ENCODE measurements around the gene KLHL1. TPM values are rescaled to one million over a fixed set of nuclear protein-coding genes. Genes with fewer than 3 reads are reported as not detected.

KLHL1 gene
- total RNA-seq, 1 donor from 2014 or later, result not detected

GRCh38 chr13:69690999-69691398 lies 417.3 kb downstream of the KLHL1 start:
- intact Hi-C loops (cut with micrococcal nuclease), result no loop called here
- no peak for TF ChIP-seq CTCF (IDR thresholded peaks at IDR 0.05; ENCODE audit: borderline replicate concordance)
- H3K27me3 ChIP-seq (ENCODE audit: low read depth), result no peaks in the 10 kb centered on the region

GRCh38 chr13:69683921-69684686 lies 424.1 kb downstream of the KLHL1 start:
- no peak for TF ChIP-seq CTCF (IDR thresholded peaks at IDR 0.05; ENCODE audit: borderline replicate concordance)
- no peak for DNase-seq
- Histone ChIP-seq H3K4me3 (no peak overlapping the region), H3K4me1 (no peaks in the 10 kb centered on the region), H3K36me3 (no peaks in the 10 kb centered on the region), H3K27ac (replicated peaks) (no peak overlapping the region), H3K9me3 (replicated peaks) (peaks cover 11% of the 10 kb centered on the region), H3K27me3 (ENCODE audit: low read depth) (no peaks in the 10 kb centered on the region)
- intact Hi-C loops (cut with micrococcal nuclease), result no loop called here

More at GRCh38 chr13:69690999-69691398, 417.3 kb downstream of the KLHL1 start:
- no peaks in the 10 kb centered on the region for H3K4me1 ChIP-seq
- peaks cover 6% of the 10 kb centered on the region for H3K9me3 ChIP-seq (replicated peaks)
- DNase-seq, result no peak
- no peak overlapping the region for H3K27ac ChIP-seq (replicated peaks)
- H3K4me3 ChIP-seq, result no peak overlapping the region
- no peaks in the 10 kb centered on the region for H3K36me3 ChIP-seq

- no peak for DNase-seq
- Histone ChIP-seq H3K4me3 (no peak overlapping the region), H3K27me3 (ENCODE audit: low read depth) (no peaks in the 10 kb centered on the region), H3K9me3 (replicated peaks) (peaks cover 15% of the 10 kb centered on the region), H3K27ac (replicated peaks) (no peak overlapping the region), H3K36me3 (no peaks in the 10 kb centered on the region), H3K4me1 (no peaks in the 10 kb centered on the region)
- no peak for TF ChIP-seq CTCF (IDR thresholded peaks at IDR 0.05; ENCODE audit: borderline replicate concordance)
- intact Hi-C loops (cut with micrococcal nuclease), result no loop called here
These were observed 426.5 kb downstream of the KLHL1 start for GRCh38 chr13:69681722-69682121.

GRCh38 chr13:69677343-69677742 lies 430.9 kb downstream of the KLHL1 start:
- H3K27ac ChIP-seq (replicated peaks), result no peak overlapping the region
- intact Hi-C loops (cut with micrococcal nuclease), result no loop called here
- H3K27me3 ChIP-seq (ENCODE audit: low read depth), result no peaks in the 10 kb centered on the region
- no peaks in the 10 kb centered on the region for H3K4me1 ChIP-seq
- no peak for TF ChIP-seq CTCF (IDR thresholded peaks at IDR 0.05; ENCODE audit: borderline replicate concordance)
- no peaks in the 10 kb centered on the region for H3K36me3 ChIP-seq
- no peak for DNase-seq
- H3K9me3 ChIP-seq (replicated peaks), result peaks cover 31% of the 10 kb centered on the region
- H3K4me3 ChIP-seq, result no peak overlapping the region

- Histone ChIP-seq H3K27ac (replicated peaks) (no peak overlapping the region), H3K36me3 (no peaks in the 10 kb centered on the region), H3K4me3 (no peak overlapping the region), H3K4me1 (no peaks in the 10 kb centered on the region), H3K27me3 (ENCODE audit: low read depth) (no peaks in the 10 kb centered on the region), H3K9me3 (replicated peaks) (peaks cover 42% of the 10 kb centered on the region)
- intact Hi-C loops (cut with micrococcal nuclease), result no loop called here
- no peak for DNase-seq
- TF ChIP-seq CTCF (IDR thresholded peaks at IDR 0.05; ENCODE audit: borderline replicate concordance), result no peak
These were observed 432.0 kb downstream of the KLHL1 start for GRCh38 chr13:69676286-69676685.
